RWPE2 (cell line): ENCODE data around the gene SEMA5A.
A peak's percentile ranks its signal among the peaks of the same experiment; 100 is the strongest.

Source experiments
- ATAC-seq: fragments of 200-7000 bp; cut with Tn5 transposase; 3 replicates; pipeline ENCODE4 v1.9.1; 2021; ENCODE audit warnings: low read depth
- DNase-seq: peaks from one replicate; pipeline ENCODE4 v3.0.0-alpha.2; 2020; ENCODE audit warnings: low spot score
- H3K27ac ChIP-seq: fragments of 450-650 bp; 2 replicates; pipeline ENCODE4 v1.5.1; 2017; ENCODE audit warnings: mild to moderate bottlenecking; ENCODE audit not compliant: poor library complexity, severe bottlenecking
- H3K27me3 ChIP-seq: fragments of 250-450 bp; sonication (Bioruptor Pico); 2 replicates; pipeline ENCODE4 v1.5.1; 2021; ENCODE audit warnings: mild to moderate bottlenecking, moderate library complexity; ENCODE audit not compliant: insufficient read depth, poor library complexity, severe bottlenecking
- H3K36me3 ChIP-seq: fragments of 250-450 bp; sonication (Bioruptor Pico); 2 replicates; pipeline ENCODE4 v1.5.1; 2020; ENCODE audit warnings: low read depth, mild to moderate bottlenecking, moderate library complexity
- H3K4me1 ChIP-seq: fragments of 250-450 bp; sonication (Bioruptor Pico); 2 replicates; pipeline ENCODE4 v1.5.1; 2021; ENCODE audit warnings: mild to moderate bottlenecking, moderate library complexity; ENCODE audit not compliant: insufficient read depth, poor library complexity, severe bottlenecking
- H3K4me3 ChIP-seq: fragments of 250-450 bp; sonication (Bioruptor Pico); 2 replicates; pipeline ENCODE4 v1.5.1; 2021; ENCODE audit warnings: mild to moderate bottlenecking, moderate library complexity; ENCODE audit not compliant: severe bottlenecking
- H3K9me3 ChIP-seq: fragments of 250-450 bp; sonication (Bioruptor Pico); 2 replicates; pipeline ENCODE4 v1.5.1; 2021; ENCODE audit warnings: mild to moderate bottlenecking, moderate library complexity; ENCODE audit not compliant: severe bottlenecking
- CTCF ChIP-seq: fragments of 450-650 bp; IDR thresholded peaks from one replicate; pipeline ENCODE4 v1.5.1; 2017; ENCODE audit warnings: mild to moderate bottlenecking, moderate library complexity; ENCODE audit not compliant: poor library complexity, severe bottlenecking

SEMA5A gene

GRCh38 chr5:9194509-9194908 lies 351.4 kb downstream of the SEMA5A start:
- Histone ChIP-seq H3K36me3 (no peaks in the 10 kb centered on the region), H3K9me3 (no peaks in the 10 kb centered on the region), H3K4me1 (peaks cover 3% of the 10 kb centered on the region), H3K27ac (no peak overlapping the region), H3K4me3 (no peak overlapping the region), H3K27me3 (no peaks in the 10 kb centered on the region)
- TF ChIP-seq CTCF: no peak
- ATAC-seq (peak; percentile 69), DNase-seq (no peak)

GRCh38 chr5:9192266-9192665 lies 353.6 kb downstream of the SEMA5A start:
- Histone ChIP-seq H3K27me3 (no peaks in the 10 kb centered on the region), H3K9me3 (no peaks in the 10 kb centered on the region), H3K27ac (no peak overlapping the region), H3K4me1 (peaks cover 7% of the 10 kb centered on the region), H3K36me3 (no peaks in the 10 kb centered on the region), H3K4me3 (no peak overlapping the region)
- TF ChIP-seq CTCF: no peak
- DNase-seq (no peak), ATAC-seq (no peak)

- H3K9me3 ChIP-seq: no peaks in the 10 kb centered on the region
- no peak for ATAC-seq
- H3K4me1 ChIP-seq: peaks cover 7% of the 10 kb centered on the region
These were observed 356.2 kb downstream of the SEMA5A start for GRCh38 chr5:9189681-9190080.

DNA sequence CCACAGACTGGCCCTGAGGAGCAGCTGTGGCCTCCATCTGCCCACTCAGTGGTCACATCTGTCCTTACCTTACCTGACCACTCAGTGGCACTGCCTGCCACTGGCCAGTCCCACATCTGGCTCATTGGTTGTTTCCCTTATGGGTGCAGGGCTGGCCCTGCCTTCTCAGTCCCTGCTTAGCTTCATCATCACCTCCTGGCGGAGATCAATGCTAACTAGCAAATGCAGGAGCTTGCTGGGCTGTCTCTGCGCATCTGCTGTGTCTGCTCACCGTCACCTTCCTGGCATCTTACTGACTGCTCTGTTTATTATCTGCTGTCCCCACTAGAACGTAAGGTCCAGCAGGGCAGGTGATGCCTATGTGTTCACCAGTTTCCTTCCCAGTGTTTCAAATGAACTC lies 356.9 kb downstream of the SEMA5A start:
- Histone ChIP-seq H3K36me3 (no peaks in the 10 kb centered on the region), H3K27me3 (no peaks in the 10 kb centered on the region), H3K4me1 (peaks cover 4% of the 10 kb centered on the region), H3K27ac (no peak overlapping the region), H3K9me3 (no peaks in the 10 kb centered on the region), H3K4me3 (no peak overlapping the region)
- ATAC-seq: no peak
- no peak for DNase-seq
- TF ChIP-seq CTCF: no peak

More at GRCh38 chr5:9189681-9190080, 356.2 kb downstream of the SEMA5A start:
- Histone ChIP-seq H3K27ac (no peak overlapping the region), H3K36me3 (no peaks in the 10 kb centered on the region), H3K27me3 (no peaks in the 10 kb centered on the region), H3K4me3 (no peak overlapping the region)
- no peak for TF ChIP-seq CTCF
- no peak for DNase-seq

DNA sequence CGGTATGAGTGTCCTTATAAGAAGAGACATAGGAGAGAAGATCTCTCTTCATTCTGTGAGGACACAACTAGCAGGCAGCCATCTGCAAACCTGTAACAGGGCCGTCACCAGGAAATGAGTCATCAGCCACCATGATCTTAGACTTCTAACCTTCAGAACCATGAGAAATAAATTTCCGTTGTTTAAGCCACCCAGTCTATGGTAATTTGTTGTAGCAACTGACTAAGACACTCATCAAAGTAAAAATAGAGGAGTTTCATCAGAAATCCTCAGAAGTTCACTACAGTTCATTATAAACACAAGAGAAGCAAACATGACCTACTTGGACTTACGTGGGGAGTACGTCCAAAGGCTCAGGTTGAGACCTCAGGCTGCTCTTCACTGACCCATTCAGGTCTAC lies 357.7 kb downstream of the SEMA5A start:
- H3K9me3 ChIP-seq: no peaks in the 10 kb centered on the region

More for the DNA sequence above, 357.7 kb downstream of the SEMA5A start:
- H3K27me3 ChIP-seq: no peaks in the 10 kb centered on the region
- H3K27ac ChIP-seq: no peak overlapping the region
- peaks cover 4% of the 10 kb centered on the region for H3K4me1 ChIP-seq
- no peak for DNase-seq
- no peak overlapping the region for H3K4me3 ChIP-seq
- ATAC-seq: no peak; the same call in 2 of the 3 replicates
- H3K36me3 ChIP-seq: no peaks in the 10 kb centered on the region
- TF ChIP-seq CTCF: no peak
